ENCODE measurements around the gene GRIN2D. TPM values are rescaled to one million over a fixed set of nuclear protein-coding genes. Genes with fewer than 3 reads are reported as not detected.

Gene GRIN2D
- total RNA-seq, 4 donors from 2014 or later: 0.42 to 0.90 (median 0.51) TPM

- 75 to 77% methylated on average over 15 of the region's 15 CpGs for WGBS, 2 donors
- Histone ChIP-seq H3K27ac (no peak overlapping the region), H3K4me3 (no peak overlapping the region), H3K36me3 (peaks cover 0 to 17% (median 7%) of the 10 kb centered on the region in 3 donors), H3K9me3 (no peaks in the 10 kb centered on the region), H3K4me1 (peaks cover 0 to 66% (median 13%) of the 10 kb centered on the region in 4 donors), H3K27me3 (peaks cover 2 to 55% of the 10 kb centered on the region in 2 donors)
- DNase-seq (ENCODE audit: low spot score in 2 of 2): no peak
- TF ChIP-seq POLR2A (IDR thresholded peaks at IDR 0.05) (no peak), EP300 (IDR thresholded peaks at IDR 0.05) (no peak)
- TF ChIP-seq, protein P1, sequence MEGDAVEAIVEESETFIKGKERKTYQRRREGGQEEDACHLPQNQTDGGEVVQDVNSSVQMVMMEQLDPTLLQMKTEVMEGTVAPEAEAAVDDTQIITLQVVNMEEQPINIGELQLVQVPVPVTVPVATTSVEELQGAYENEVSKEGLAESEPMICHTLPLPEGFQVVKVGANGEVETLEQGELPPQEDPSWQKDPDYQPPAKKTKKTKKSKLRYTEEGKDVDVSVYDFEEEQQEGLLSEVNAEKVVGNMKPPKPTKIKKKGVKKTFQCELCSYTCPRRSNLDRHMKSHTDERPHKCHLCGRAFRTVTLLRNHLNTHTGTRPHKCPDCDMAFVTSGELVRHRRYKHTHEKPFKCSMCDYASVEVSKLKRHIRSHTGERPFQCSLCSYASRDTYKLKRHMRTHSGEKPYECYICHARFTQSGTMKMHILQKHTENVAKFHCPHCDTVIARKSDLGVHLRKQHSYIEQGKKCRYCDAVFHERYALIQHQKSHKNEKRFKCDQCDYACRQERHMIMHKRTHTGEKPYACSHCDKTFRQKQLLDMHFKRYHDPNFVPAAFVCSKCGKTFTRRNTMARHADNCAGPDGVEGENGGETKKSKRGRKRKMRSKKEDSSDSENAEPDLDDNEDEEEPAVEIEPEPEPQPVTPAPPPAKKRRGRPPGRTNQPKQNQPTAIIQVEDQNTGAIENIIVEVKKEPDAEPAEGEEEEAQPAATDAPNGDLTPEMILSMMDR (IDR thresholded peaks at IDR 0.05): no peak
Observed at GRCh38 chr19:48392860-48393558, 459 bp upstream of the GRIN2D start.

- Histone ChIP-seq H3K4me1 (peaks cover 0 to 65% (median 13%) of the 10 kb centered on the region in 4 donors), H3K9me3 (no peaks in the 10 kb centered on the region), H3K36me3 (peaks cover 0 to 2% (median 0%) of the 10 kb centered on the region in 3 donors), H3K4me3 (no peak overlapping the region), H3K27ac (no peak overlapping the region), H3K27me3 (peaks cover 2 to 57% of the 10 kb centered on the region in 2 donors)
- 4 to 7% methylated on average over 23 to 38 of the region's 38 CpGs for WGBS, 2 donors
- DNase-seq (ENCODE audit: low spot score in 2 of 2): no peak
- TF ChIP-seq EP300 (IDR thresholded peaks at IDR 0.05) (no peak), POLR2A (IDR thresholded peaks at IDR 0.05) (no peak)
- TF ChIP-seq, protein P1 (IDR thresholded peaks at IDR 0.05): no peak
Observed at GRCh38 chr19:48394331-48395169, 1.1 kb downstream of the GRIN2D start.

DNA sequence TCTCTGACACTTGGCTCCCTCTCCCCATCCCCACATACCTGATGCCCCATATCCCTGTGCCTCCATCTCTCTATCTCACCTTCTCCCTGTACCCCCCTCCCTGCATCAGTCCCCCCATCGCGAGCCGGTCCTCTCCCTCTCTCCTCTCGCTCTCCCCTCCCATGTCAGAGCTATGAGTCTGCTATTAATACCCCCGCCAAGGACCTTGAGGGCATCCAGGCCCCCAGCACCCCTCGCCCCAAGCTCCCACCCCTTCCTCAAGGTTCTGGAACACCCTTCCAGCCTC lies 1.6 kb downstream of the GRIN2D start:
- Histone ChIP-seq H3K4me1 (peaks cover 0 to 63% (median 13%) of the 10 kb centered on the region in 4 donors), H3K4me3 (no peak overlapping the region), H3K36me3 (no peaks in the 10 kb centered on the region), H3K27ac (no peak overlapping the region), H3K9me3 (no peaks in the 10 kb centered on the region), H3K27me3 (peaks cover 2 to 57% of the 10 kb centered on the region in 2 donors)
- no peak for TF ChIP-seq POLR2A (IDR thresholded peaks at IDR 0.05)
- no peak for DNase-seq (ENCODE audit: low spot score in 2 of 2)
- WGBS, 2 donors: 7 to 13% methylated on average over 6 of the region's 6 CpGs

DNA sequence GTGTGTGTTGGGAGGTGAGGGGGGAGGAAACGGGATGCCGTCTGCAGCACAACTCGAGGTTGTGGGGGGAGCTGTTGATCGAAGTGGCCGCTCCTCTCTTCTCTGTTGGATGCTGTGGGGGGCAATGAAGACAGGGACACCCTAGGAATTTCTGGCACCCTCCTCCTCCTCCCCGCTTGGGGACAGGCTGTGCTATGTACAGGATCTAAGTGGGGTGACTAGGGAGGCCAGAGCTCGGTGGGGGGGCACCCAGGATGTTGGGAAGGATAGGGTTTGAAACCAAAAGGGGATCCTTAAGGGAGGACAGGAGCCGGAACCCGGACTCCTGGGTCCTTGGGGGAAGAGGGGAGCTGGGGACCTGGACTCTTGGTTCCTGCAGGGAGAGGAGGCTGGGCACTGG lies 2.0 kb downstream of the GRIN2D start:
- TF ChIP-seq, protein P1 (IDR thresholded peaks at IDR 0.05): no peak
- TF ChIP-seq POLR2A (IDR thresholded peaks at IDR 0.05) (no peak), EP300 (IDR thresholded peaks at IDR 0.05) (no peak)
- Histone ChIP-seq H3K27me3 (peaks cover 2 to 57% of the 10 kb centered on the region in 2 donors), H3K4me1 (peaks cover 0 to 63% (median 13%) of the 10 kb centered on the region in 4 donors), H3K36me3 (no peaks in the 10 kb centered on the region), H3K27ac (no peak overlapping the region), H3K4me3 (no peak overlapping the region), H3K9me3 (no peaks in the 10 kb centered on the region)
- WGBS, 2 donors: 19 to 30% methylated on average over 8 to 9 of the region's 9 CpGs
- DNase-seq (ENCODE audit: low spot score in 2 of 2): no peak

DNA sequence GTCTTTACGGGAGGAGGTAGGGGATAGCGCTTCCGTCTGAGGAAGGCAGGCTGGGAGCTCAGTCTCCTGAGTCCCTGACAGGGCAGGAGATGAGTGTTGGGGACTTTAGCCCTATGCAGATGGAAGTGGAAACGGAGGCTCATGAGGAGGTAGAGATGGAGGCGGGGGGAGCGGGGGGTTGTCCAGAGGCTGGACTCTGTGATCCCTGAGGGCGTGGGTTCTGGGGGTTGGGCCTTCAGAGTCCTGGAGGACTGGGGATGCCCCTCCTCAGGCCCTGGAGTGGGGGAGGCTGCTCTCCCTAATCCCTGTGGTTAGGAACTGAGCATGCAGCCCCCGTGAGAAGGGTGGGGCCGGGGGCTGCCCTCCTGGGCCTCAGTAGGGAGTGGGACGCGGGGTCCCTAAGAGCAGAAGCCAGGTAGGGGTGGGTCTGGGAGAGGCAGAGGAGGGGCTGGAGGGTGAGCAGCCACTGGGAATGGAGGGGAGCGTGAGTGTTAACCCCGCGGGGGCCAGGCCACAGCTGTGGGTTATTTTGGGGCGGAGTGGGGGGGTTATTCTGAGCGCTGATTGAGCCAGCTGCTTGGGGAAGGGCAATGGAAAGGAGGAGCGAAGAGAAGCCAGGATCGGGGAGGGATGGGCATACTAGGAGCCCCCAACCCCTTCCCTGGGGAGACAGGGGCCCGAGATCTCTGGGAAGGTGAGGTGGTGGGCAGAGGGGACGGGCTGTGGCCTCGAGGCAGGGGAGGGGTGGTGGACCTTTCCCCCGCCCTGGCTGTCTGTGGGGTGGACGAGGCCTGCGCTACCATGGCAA lies 2.8 kb downstream of the GRIN2D start:
- H3K27me3 ChIP-seq: peaks cover 2 to 57% of the 10 kb centered on the region in 2 donors
- no peak overlapping the region for H3K4me3 ChIP-seq
- DNase-seq (ENCODE audit: low spot score in 2 of 2): no peak
- TF ChIP-seq, protein P1 (IDR thresholded peaks at IDR 0.05): no peak
- TF ChIP-seq POLR2A (IDR thresholded peaks at IDR 0.05): no peak
- TF ChIP-seq EP300 (IDR thresholded peaks at IDR 0.05): no peak
- WGBS, 2 donors: 35 to 42% methylated on average over 23 to 24 of the region's 24 CpGs
- H3K36me3 ChIP-seq: no peaks in the 10 kb centered on the region
- H3K4me1 ChIP-seq: peaks cover 0 to 64% (median 13%) of the 10 kb centered on the region in 4 donors
- no peak overlapping the region for H3K27ac ChIP-seq
- no peaks in the 10 kb centered on the region for H3K9me3 ChIP-seq
